Hepatocyte (in vitro differentiated cells): ENCODE measurements around the gene LRFN4. TPM values are rescaled to one million over a fixed set of nuclear protein-coding genes. Genes with fewer than 3 reads are reported as not detected.

Experiments
- DNase-seq: peaks from one replicate; pipeline ENCODE4 v3.0.0-alpha.2; 2016; ENCODE audit warnings: low spot score
- H2AFZ ChIP-seq: fragments of 200-600 bp; sonication (generic); 2 replicates; pipeline ENCODE4 v1.6.0; 2016; ENCODE audit warnings: antibody characterized with exemption, mild to moderate bottlenecking
- H3K27ac ChIP-seq: fragments of 200-600 bp; sonication (generic); 2 replicates; pipeline ENCODE4 v1.5.1; 2016; ENCODE audit warnings: mild to moderate bottlenecking
- H3K27me3 ChIP-seq: fragments of 200-600 bp; sonication (generic); 2 replicates; pipeline ENCODE4 v1.6.1; 2016
- H3K36me3 ChIP-seq: fragments of 200-600 bp; sonication (generic); replicated peaks from 2 replicates; pipeline ENCODE4 v1.5.1; 2016; ENCODE audit warnings: low read depth; ENCODE audit not compliant: insufficient read depth
- H3K4me1 ChIP-seq: fragments of 200-600 bp; sonication (generic); 2 replicates; pipeline ENCODE4 v1.5.1; 2016; ENCODE audit warnings: mild to moderate bottlenecking, moderate library complexity; ENCODE audit not compliant: insufficient read depth
- H3K4me2 ChIP-seq: fragments of 200-600 bp; sonication (generic); 2 replicates; pipeline ENCODE4 v1.6.0; 2016
- H3K4me3 ChIP-seq: fragments of 200-600 bp; sonication (generic); 2 replicates; pipeline ENCODE4 v1.5.1; 2016; ENCODE audit warnings: mild to moderate bottlenecking
- H3K79me2 ChIP-seq: fragments of 200-600 bp; sonication (generic); 2 replicates; pipeline ENCODE4 v1.6.0; 2017; ENCODE audit warnings: mild to moderate bottlenecking
- H3K9me2 ChIP-seq: fragments of 200-600 bp; sonication (generic); replicated peaks from 2 replicates; pipeline ENCODE4 v1.6.0; 2017; ENCODE audit warnings: mild to moderate bottlenecking; ENCODE audit not compliant: insufficient read depth
- H3K9me3 ChIP-seq: fragments of 200-600 bp; sonication (generic); 2 replicates; pipeline ENCODE4 v1.5.1; 2016; ENCODE audit warnings: low read depth, mild to moderate bottlenecking
- H4K20me1 ChIP-seq: fragments of 200-600 bp; sonication (generic); 2 replicates; pipeline ENCODE4 v1.6.0; 2016; ENCODE audit warnings: mild to moderate bottlenecking; ENCODE audit not compliant: insufficient read depth, poor library complexity, severe bottlenecking
- CTCF ChIP-seq: fragments of 200-600 bp; sonication (generic); IDR thresholded peaks from 2 replicates; pipeline ENCODE4 v1.5.1; 2016; ENCODE audit warnings: antibody characterized with exemption, mild to moderate bottlenecking; ENCODE audit not compliant: poor library complexity
- EZH2 ChIP-seq: fragments of 200-600 bp; sonication (generic); IDR thresholded peaks from 2 replicates; pipeline ENCODE4 v1.6.1; 2016; ENCODE audit warnings: antibody characterized with exemption, mild to moderate bottlenecking, borderline replicate concordance
- EZH2phosphoT487 ChIP-seq: fragments of 200-600 bp; sonication (generic); IDR thresholded peaks from one replicate; pipeline ENCODE4 v1.6.1; 2018; ENCODE audit warnings: antibody characterized with exemption, mild to moderate bottlenecking, low read depth, moderate library complexity; ENCODE audit not compliant: unreplicated experiment, severe bottlenecking
- WGBS: methylation state at CpG from one replicate; pipeline ENCODE4 v1.1.6; 2016; ENCODE audit warnings: low lambda C conversion rate; ENCODE audit errors: missing lambda C conversion rate; 5-methylcytosine and 5-hydroxymethylcytosine counted together
- polyA plus RNA-seq: library from polyadenylated mRNA; unstranded; fragments of >200 nt; fragmentation: Nextera tagmentation; extraction: Ambion mirVana; gene quantifications from 2 replicates; pipeline ENCODE4 v1.2.1, GENCODE V29; 2016
- total RNA-seq: library from RNA; depleted of rRNA; stranded (reverse); fragments of >200 nt; gene quantifications from 2 replicates; pipeline ENCODE4 v1.2.3, GENCODE V29; 2014

Gene LRFN4
- total and polyA plus RNA-seq, 2 experiments from 2014 or later, result 15.8 to 30.2 TPM

GRCh38 chr11:66854729-66855211, 2.1 kb upstream of the LRFN4 start:
- Histone ChIP-seq H3K9me2 (no peaks in the 10 kb centered on the region), H2AFZ (no peak overlapping the region), H3K79me2 (no peaks in the 10 kb centered on the region), H3K4me3 (no peak overlapping the region), H3K4me2 (no peak overlapping the region), H3K27me3 (no peaks in the 10 kb centered on the region), H3K4me1 (peaks cover 8% of the 10 kb centered on the region), H4K20me1 (no peaks in the 10 kb centered on the region), H3K9me3 (no peaks in the 10 kb centered on the region), H3K27ac (no peak overlapping the region), H3K36me3 (no peaks in the 10 kb centered on the region)
- no peak for DNase-seq
- WGBS, result 93% methylated on average over 15 of the region's 15 CpGs
- no peak for TF ChIP-seq EZH2phosphoT487
- TF ChIP-seq EZH2, result no peak
- TF ChIP-seq CTCF, result no peak

GRCh38 chr11:66855574-66856495, 1.0 kb upstream of the LRFN4 start:
- TF ChIP-seq EZH2 (no peak), EZH2phosphoT487 (no peak)
- 7% methylated on average over 35 of the region's 51 CpGs for WGBS

GRCh38 chr11:66857234-66857926, 516 bp downstream of the LRFN4 start:
- no peaks in the 10 kb centered on the region for H4K20me1 ChIP-seq
- WGBS, result 78% methylated on average over 19 of the region's 47 CpGs
- H3K27ac ChIP-seq, result no peak overlapping the region
- H3K4me2 ChIP-seq, result peak overlapping the region; percentile 78
- peak overlapping the region; percentile 26 for H3K4me3 ChIP-seq
- H3K36me3 ChIP-seq, result no peaks in the 10 kb centered on the region
- no peak overlapping the region for H2AFZ ChIP-seq
- TF ChIP-seq EZH2phosphoT487 (no peak), CTCF (no peak), EZH2 (no peak)
- DNase-seq, result peak; percentile 47
- H3K27me3 ChIP-seq, result no peaks in the 10 kb centered on the region
- no peaks in the 10 kb centered on the region for H3K79me2 ChIP-seq
- H3K9me2 ChIP-seq, result no peaks in the 10 kb centered on the region
- H3K9me3 ChIP-seq, result no peaks in the 10 kb centered on the region
- H3K4me1 ChIP-seq, result peaks cover 8% of the 10 kb centered on the region

More at GRCh38 chr11:66855574-66856495, 1.0 kb upstream of the LRFN4 start:
- Histone ChIP-seq H3K4me1 (peaks cover 8% of the 10 kb centered on the region), H3K79me2 (no peaks in the 10 kb centered on the region), H3K36me3 (no peaks in the 10 kb centered on the region), H3K27ac (peak overlapping the region; percentile 94), H3K9me2 (no peaks in the 10 kb centered on the region), H3K4me3 (peak overlapping the region; percentile 99), H3K4me2 (peak overlapping the region; percentile 99), H2AFZ (peak overlapping the region; percentile 93), H3K9me3 (no peaks in the 10 kb centered on the region), H3K27me3 (no peaks in the 10 kb centered on the region), H4K20me1 (no peaks in the 10 kb centered on the region)
- DNase-seq, result peak; percentile 96

GRCh38 chr11:66857927-66858185, 992 bp downstream of the LRFN4 start:
- Histone ChIP-seq H2AFZ (no peak overlapping the region), H3K79me2 (no peaks in the 10 kb centered on the region), H3K36me3 (no peaks in the 10 kb centered on the region), H3K4me3 (no peak overlapping the region), H3K9me2 (no peaks in the 10 kb centered on the region), H4K20me1 (no peaks in the 10 kb centered on the region), H3K4me1 (peaks cover 8% of the 10 kb centered on the region), H3K27ac (no peak overlapping the region), H3K9me3 (no peaks in the 10 kb centered on the region), H3K27me3 (no peaks in the 10 kb centered on the region), H3K4me2 (peak overlapping the region; percentile 78)
- WGBS, result 96% methylated on average over 17 of the region's 19 CpGs
- no peak for DNase-seq
- TF ChIP-seq EZH2phosphoT487 (no peak), CTCF (no peak), EZH2 (no peak)
